K562 (cell line): ENCODE data around the gene INHBE. TPM values are rescaled to one million over a fixed set of nuclear protein-coding genes. Genes with fewer than 3 reads are reported as not detected.

Experiments used
- BCOR ChIP-seq: fragments of 450-650 bp; IDR thresholded peaks from 2 replicates; pipeline ENCODE4 v1.6.1; 2016
- CEBPB ChIP-seq: fragments of 450-650 bp; IDR thresholded peaks from 2 replicates; pipeline ENCODE4 v1.6.1; 2016; ENCODE audit warnings: missing genetic modification characterization, missing compliant biosample characterization
- HDAC8 ChIP-seq: fragments of 450-650 bp; IDR thresholded peaks from 2 replicates; pipeline ENCODE4 v1.6.1; 2016; ENCODE audit warnings: mild to moderate bottlenecking, missing genetic modification characterization, moderate library complexity, missing compliant biosample characterization
- NFATC3 ChIP-seq: fragments of 450-650 bp; IDR thresholded peaks from 2 replicates; pipeline ENCODE4 v1.6.1; 2017; ENCODE audit warnings: mild to moderate bottlenecking
- NONO ChIP-seq, 2 experiments: fragments of 200-400 bp in 1 of 2; fragments of 450-650 bp in 1 of 2; formaldehyde crosslinking in 1 of 2; IDR thresholded peaks; 2 replicates each; pipeline ENCODE4 v1.6.1; 2017; ENCODE audit warnings: low read depth in 2 of 2, mild to moderate bottlenecking in 2 of 2, moderate library complexity in 2 of 2, low read length in 1 of 2
- NR2C2 ChIP-seq, 2 experiments: fragments of 200-800 bp in 1 of 2; sonication (Bioruptor generic) in 1 of 2; sonication (generic) in 1 of 2; formaldehyde crosslinking in 1 of 2; IDR thresholded peaks; 2 replicates each; pipeline versions ENCODE4 v1.6.1 to v1.8.0; 2016 to 2022; ENCODE audit warnings: mild to moderate bottlenecking in 1 of 2, missing compliant biosample characterization in 1 of 2, missing genetic modification characterization in 1 of 2, missing genetic modification reagents in 1 of 2
- POLR2H ChIP-seq: IDR thresholded peaks from 2 replicates; pipeline ENCODE4 v1.6.1; 2016; ENCODE audit warnings: missing genetic modification characterization, low read depth, mild to moderate bottlenecking, control low read depth, missing compliant biosample characterization, moderate library complexity
- SRF ChIP-seq, 2 experiments: fragments of 250-450, 450-650 bp in 1 of 2; sonication (Bioruptor Pico) in 1 of 2; sonication (generic) in 1 of 2; formaldehyde crosslinking; IDR thresholded peaks; 2 replicates each; pipeline versions ENCODE4 v1.5.0 to v1.5.1; 2020 to 2022; ENCODE audit warnings: mild to moderate bottlenecking in 1 of 2, missing genetic modification reagents in 1 of 2
- ZBTB1 ChIP-seq: sonication (generic); formaldehyde crosslinking; IDR thresholded peaks from 2 replicates; pipeline ENCODE4 v1.8.1; 2023; ENCODE audit warnings: missing genetic modification reagents, low read depth, mild to moderate bottlenecking, borderline replicate concordance
- polyA plus RNA-seq, 8 experiments: library from polyadenylated mRNA; depleted of rRNA in 4 of 8; stranded (reverse) in 5 of 8; unstranded in 3 of 8; fragments of >200 nt; fragmentation: Nextera tagmentation in 2 of 8; fragmentation: Illumina TruSeq in 1 of 8; extraction: Ambion mirVana in 2 of 8; extraction: Trizol in 1 of 8; gene quantifications; 2 replicates each; pipeline versions ENCODE4 v1.2.1 to v1.2.3, GENCODE V29; 2011 to 2014; ENCODE audit warnings: inconsistent platforms in 1 of 8, missing spikeins in 1 of 8
- total RNA-seq, 7 experiments: library from RNA; depleted of rRNA in 6 of 7; stranded (reverse); fragments of >200 nt in 6 of 7; fragmentation: Illumina TruSeq in 2 of 7; extraction: Trizol in 2 of 7; gene quantifications; 2 replicates each; pipeline versions ENCODE4 v1.2.1 to v1.2.3, GENCODE V29; 2011 to 2021; ENCODE audit warnings: low replicate concordance in 1 of 7
- TF ChIP-seq, protein P1 (sequence below): sonication (generic); formaldehyde crosslinking; IDR thresholded peaks from 2 replicates; pipeline ENCODE4 v1.8.0; 2023; ENCODE audit warnings: missing genetic modification reagents, mild to moderate bottlenecking, borderline replicate concordance
- TF ChIP-seq, protein P2 (sequence below): sonication (generic); formaldehyde crosslinking; IDR thresholded peaks from 2 replicates; pipeline ENCODE4 v1.8.1; 2023; ENCODE audit warnings: mild to moderate bottlenecking, missing genetic modification reagents
- TF ChIP-seq, protein P3 (sequence below): sonication (generic); formaldehyde crosslinking; IDR thresholded peaks from 2 replicates; pipeline ENCODE4 v1.8.1; 2023; ENCODE audit warnings: mild to moderate bottlenecking, missing genetic modification reagents
- TF ChIP-seq, protein P4 (sequence below): fragments of 450-650 bp; IDR thresholded peaks from 2 replicates; pipeline ENCODE4 v1.6.1; 2017; ENCODE audit warnings: mild to moderate bottlenecking, moderate library complexity

INHBE gene
- total and polyA plus RNA-seq, 9 of the 15 experiments (the other 6 are each of a cell fraction or from before 2014, with no cell fraction given): 0.94 to 9.9 (median 7.3) TPM

DNA sequence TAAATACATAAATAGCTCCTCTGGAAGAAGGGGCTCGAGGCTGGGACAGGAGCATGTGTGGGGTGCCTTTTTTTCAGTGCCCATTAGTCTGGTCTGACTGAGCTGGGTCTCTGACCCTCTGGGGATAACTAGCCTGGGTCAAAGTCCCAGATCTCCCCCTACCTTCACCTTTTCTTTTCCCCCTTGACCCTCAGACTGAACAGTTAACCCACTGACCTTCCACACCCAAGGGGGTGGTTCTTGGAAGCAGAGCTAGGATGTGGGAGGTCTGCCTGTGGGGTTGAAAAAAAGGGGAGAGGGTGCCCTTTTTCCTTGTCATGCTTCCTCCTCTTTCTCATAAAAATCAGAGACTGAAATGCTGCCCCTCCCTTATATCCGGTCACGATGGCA is 3.6 kb downstream of the INHBE start (continued):
- TF ChIP-seq, protein P1, sequence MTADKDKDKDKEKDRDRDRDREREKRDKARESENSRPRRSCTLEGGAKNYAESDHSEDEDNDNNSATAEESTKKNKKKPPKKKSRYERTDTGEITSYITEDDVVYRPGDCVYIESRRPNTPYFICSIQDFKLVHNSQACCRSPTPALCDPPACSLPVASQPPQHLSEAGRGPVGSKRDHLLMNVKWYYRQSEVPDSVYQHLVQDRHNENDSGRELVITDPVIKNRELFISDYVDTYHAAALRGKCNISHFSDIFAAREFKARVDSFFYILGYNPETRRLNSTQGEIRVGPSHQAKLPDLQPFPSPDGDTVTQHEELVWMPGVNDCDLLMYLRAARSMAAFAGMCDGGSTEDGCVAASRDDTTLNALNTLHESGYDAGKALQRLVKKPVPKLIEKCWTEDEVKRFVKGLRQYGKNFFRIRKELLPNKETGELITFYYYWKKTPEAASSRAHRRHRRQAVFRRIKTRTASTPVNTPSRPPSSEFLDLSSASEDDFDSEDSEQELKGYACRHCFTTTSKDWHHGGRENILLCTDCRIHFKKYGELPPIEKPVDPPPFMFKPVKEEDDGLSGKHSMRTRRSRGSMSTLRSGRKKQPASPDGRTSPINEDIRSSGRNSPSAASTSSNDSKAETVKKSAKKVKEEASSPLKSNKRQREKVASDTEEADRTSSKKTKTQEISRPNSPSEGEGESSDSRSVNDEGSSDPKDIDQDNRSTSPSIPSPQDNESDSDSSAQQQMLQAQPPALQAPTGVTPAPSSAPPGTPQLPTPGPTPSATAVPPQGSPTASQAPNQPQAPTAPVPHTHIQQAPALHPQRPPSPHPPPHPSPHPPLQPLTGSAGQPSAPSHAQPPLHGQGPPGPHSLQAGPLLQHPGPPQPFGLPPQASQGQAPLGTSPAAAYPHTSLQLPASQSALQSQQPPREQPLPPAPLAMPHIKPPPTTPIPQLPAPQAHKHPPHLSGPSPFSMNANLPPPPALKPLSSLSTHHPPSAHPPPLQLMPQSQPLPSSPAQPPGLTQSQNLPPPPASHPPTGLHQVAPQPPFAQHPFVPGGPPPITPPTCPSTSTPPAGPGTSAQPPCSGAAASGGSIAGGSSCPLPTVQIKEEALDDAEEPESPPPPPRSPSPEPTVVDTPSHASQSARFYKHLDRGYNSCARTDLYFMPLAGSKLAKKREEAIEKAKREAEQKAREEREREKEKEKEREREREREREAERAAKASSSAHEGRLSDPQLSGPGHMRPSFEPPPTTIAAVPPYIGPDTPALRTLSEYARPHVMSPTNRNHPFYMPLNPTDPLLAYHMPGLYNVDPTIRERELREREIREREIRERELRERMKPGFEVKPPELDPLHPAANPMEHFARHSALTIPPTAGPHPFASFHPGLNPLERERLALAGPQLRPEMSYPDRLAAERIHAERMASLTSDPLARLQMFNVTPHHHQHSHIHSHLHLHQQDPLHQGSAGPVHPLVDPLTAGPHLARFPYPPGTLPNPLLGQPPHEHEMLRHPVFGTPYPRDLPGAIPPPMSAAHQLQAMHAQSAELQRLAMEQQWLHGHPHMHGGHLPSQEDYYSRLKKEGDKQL (CRISPR knock-in tag): no peak
- TF ChIP-seq BCOR (no peak), ZBTB1 (CRISPR knock-in tag) (0 out of 2 replicates have a peak, but pooled peaks have one; percentile 5), NONO (IDR thresholded peaks at IDR 0.05; ENCODE audit: low read depth in 2 of 2, low read length in 1 of 2) (no peak), SRF (CRISPR knock-in tag; IDR thresholded peaks at IDR 0.05) (peak in 1 of 2 experiments; percentile 23; a peak in 1 of 4 replicates), NR2C2 (CRISPR knock-in tag; IDR thresholded peaks at IDR 0.05) (no peak), NR2C2 (tag; IDR thresholded peaks at IDR 0.05) (peak; percentile 22; the same call in 1 of the 2 replicates), CEBPB (tag) (no peak), NFATC3 (no peak), HDAC8 (tag) (no peak), POLR2H (tag) (peak; percentile 88; the same call in 1 of the 2 replicates)
- TF ChIP-seq, protein P2, sequence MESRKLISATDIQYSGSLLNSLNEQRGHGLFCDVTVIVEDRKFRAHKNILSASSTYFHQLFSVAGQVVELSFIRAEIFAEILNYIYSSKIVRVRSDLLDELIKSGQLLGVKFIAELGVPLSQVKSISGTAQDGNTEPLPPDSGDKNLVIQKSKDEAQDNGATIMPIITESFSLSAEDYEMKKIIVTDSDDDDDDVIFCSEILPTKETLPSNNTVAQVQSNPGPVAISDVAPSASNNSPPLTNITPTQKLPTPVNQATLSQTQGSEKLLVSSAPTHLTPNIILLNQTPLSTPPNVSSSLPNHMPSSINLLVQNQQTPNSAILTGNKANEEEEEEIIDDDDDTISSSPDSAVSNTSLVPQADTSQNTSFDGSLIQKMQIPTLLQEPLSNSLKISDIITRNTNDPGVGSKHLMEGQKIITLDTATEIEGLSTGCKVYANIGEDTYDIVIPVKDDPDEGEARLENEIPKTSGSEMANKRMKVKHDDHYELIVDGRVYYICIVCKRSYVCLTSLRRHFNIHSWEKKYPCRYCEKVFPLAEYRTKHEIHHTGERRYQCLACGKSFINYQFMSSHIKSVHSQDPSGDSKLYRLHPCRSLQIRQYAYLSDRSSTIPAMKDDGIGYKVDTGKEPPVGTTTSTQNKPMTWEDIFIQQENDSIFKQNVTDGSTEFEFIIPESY (CRISPR knock-in tag): 0 out of 2 replicates have a peak, but pooled peaks have one; percentile 1
- TF ChIP-seq, protein P3, sequence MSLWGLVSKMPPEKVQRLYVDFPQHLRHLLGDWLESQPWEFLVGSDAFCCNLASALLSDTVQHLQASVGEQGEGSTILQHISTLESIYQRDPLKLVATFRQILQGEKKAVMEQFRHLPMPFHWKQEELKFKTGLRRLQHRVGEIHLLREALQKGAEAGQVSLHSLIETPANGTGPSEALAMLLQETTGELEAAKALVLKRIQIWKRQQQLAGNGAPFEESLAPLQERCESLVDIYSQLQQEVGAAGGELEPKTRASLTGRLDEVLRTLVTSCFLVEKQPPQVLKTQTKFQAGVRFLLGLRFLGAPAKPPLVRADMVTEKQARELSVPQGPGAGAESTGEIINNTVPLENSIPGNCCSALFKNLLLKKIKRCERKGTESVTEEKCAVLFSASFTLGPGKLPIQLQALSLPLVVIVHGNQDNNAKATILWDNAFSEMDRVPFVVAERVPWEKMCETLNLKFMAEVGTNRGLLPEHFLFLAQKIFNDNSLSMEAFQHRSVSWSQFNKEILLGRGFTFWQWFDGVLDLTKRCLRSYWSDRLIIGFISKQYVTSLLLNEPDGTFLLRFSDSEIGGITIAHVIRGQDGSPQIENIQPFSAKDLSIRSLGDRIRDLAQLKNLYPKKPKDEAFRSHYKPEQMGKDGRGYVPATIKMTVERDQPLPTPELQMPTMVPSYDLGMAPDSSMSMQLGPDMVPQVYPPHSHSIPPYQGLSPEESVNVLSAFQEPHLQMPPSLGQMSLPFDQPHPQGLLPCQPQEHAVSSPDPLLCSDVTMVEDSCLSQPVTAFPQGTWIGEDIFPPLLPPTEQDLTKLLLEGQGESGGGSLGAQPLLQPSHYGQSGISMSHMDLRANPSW (CRISPR knock-in tag): no peak
- TF ChIP-seq, protein P4, sequence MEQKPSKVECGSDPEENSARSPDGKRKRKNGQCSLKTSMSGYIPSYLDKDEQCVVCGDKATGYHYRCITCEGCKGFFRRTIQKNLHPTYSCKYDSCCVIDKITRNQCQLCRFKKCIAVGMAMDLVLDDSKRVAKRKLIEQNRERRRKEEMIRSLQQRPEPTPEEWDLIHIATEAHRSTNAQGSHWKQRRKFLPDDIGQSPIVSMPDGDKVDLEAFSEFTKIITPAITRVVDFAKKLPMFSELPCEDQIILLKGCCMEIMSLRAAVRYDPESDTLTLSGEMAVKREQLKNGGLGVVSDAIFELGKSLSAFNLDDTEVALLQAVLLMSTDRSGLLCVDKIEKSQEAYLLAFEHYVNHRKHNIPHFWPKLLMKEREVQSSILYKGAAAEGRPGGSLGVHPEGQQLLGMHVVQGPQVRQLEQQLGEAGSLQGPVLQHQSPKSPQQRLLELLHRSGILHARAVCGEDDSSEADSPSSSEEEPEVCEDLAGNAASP: no peak
